Activated CD4-positive, alpha-beta T cell treated with anti-CD3 and anti-CD28 coated beads, Interleukin-2, amount 50 U/mL, for 48 hours (primary cell): Measurements from ENCODE around the gene IL36B.

Source experiments
- DNase-seq, 2 experiments: peaks; one replicate each; pipeline ENCODE4 v3.0.0-alpha.2; 2020

IL36B gene

GRCh38 chr2:113075600-113075999, 22.9 kb upstream of the IL36B start:
- no peak for DNase-seq

GRCh38 chr2:113075030-113075429, 22.4 kb upstream of the IL36B start:
- DNase-seq: no peak

- no peak for DNase-seq
Measured at GRCh38 chr2:113073325-113073834, 20.7 kb upstream of the IL36B start.

- DNase-seq: no peak
Measured at GRCh38 chr2:113072584-113072983, 19.9 kb upstream of the IL36B start.

GRCh38 chr2:113070606-113070975, 17.9 kb upstream of the IL36B start:
- no peak for DNase-seq

GRCh38 chr2:113069676-113070605, 17.3 kb upstream of the IL36B start:
- no peak for DNase-seq

GRCh38 chr2:113068706-113069485, 16.2 kb upstream of the IL36B start:
- no peak for DNase-seq

- DNase-seq: no peak
Measured at GRCh38 chr2:113068249-113068648, 15.6 kb upstream of the IL36B start.

GRCh38 chr2:113067681-113068080, 15.0 kb upstream of the IL36B start, which contains the start of gene IL1F10:
IL1F10 (plus strand) TSS chr2:113067970; CDS start chr2:113072739, 4,769 bp downstream.
- DNase-seq: no peak

GRCh38 chr2:113064898-113065297, 12.2 kb upstream of the IL36B start:
- no peak for DNase-seq

- no peak for DNase-seq
Measured at GRCh38 chr2:113064281-113064680, 11.6 kb upstream of the IL36B start.

GRCh38 chr2:113061896-113062770, 9.5 kb upstream of the IL36B start:
- no peak for DNase-seq

GRCh38 chr2:113061241-113061640, 8.6 kb upstream of the IL36B start:
- no peak for DNase-seq

GRCh38 chr2:113060796-113061195, 8.1 kb upstream of the IL36B start:
- no peak for DNase-seq

- DNase-seq: no peak
Measured at GRCh38 chr2:113060396-113060795, 7.7 kb upstream of the IL36B start.

GRCh38 chr2:113058998-113059960, 6.6 kb upstream of the IL36B start, which contains the start of gene IL36RN:
IL36RN (plus strand) TSS chr2:113059198; CDS start chr2:113059439, 241 bp downstream.
- DNase-seq: no peak

GRCh38 chr2:113058411-113058994, 5.8 kb upstream of the IL36B start:
- DNase-seq: no peak

GRCh38 chr2:113057117-113057516, 4.5 kb upstream of the IL36B start:
- DNase-seq: no peak

GRCh38 chr2:113056521-113056920, 3.9 kb upstream of the IL36B start:
- DNase-seq: no peak

- DNase-seq: no peak
Measured at GRCh38 chr2:113054066-113054465, 1.4 kb upstream of the IL36B start.

GRCh38 chr2:113053666-113054065, 999 bp upstream of the IL36B start:
- DNase-seq: no peak
